GM08714 (cell line): ENCODE results near the gene EFCAB12.
"Not testable (repeated sequence)": the region's sequence is repeated elsewhere in the genome, so short reads cannot be mapped to it uniquely, and the experiment has no call there.

Source experiments
- H3K4me3 ChIP-seq: fragments of 200-500 bp; sonication (Bioruptor generic); 2 replicates; pipeline ENCODE4 v1.5.1; 2014; ENCODE audit warnings: mild to moderate bottlenecking, low read length, inconsistent platforms
- ZNF274 ChIP-seq: IDR thresholded peaks from 2 replicates; pipeline ENCODE4 v1.6.1; 2012; ENCODE audit warnings: mild to moderate bottlenecking, low read depth, low read length

The EFCAB12 gene

GRCh38 chr3:129419476-129419875, 9.0 kb downstream of the EFCAB12 start:
- no peak for TF ChIP-seq ZNF274

DNA sequence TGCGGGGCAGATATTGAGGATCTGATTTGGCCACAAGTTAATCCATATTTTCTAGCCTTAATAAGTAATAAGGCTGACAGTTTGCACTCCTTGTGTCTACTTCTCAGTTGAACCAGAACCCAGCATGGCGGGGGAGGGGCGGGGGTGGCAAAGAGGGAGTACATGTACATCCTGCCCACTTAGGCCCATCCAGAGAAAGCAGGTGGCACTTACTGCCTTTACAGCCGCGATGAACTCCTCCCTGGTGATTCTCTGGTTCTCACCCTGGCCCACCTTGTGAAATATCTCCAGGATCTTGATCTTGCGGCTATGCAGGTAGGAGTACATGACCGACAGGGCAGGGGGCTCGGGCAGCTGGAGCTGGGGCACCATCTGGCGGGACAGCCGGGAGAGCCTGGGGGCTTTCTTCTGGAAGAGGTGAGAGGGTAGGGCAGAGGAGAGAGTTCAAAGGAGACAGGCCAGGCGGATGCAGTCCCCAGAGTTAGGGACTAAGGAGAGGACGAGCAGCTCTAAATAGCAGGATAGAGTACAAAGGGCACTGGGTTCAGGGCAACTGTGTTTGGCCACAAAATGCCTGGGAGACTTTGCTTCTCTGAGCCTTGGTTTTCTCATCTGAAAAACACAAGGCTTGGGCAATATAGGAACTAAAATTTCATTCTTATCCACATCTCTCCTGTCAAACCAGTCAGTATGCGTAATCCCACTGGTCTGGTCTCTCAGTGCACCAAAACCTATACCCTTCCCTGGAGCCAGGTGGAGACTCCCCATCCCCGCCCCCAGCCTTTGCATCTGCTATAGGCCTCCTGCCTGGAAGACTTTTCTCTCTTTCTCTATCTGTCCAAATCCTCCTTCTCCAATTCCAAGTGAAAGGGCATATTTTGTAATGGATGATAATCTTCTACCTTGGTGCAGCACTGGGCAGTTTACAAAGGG, 10.1 kb downstream of the EFCAB12 start:
- no peak overlapping the region for H3K4me3 ChIP-seq
- TF ChIP-seq ZNF274: no peak

More at GRCh38 chr3:129419476-129419875, 9.0 kb downstream of the EFCAB12 start:
- no peak overlapping the region for H3K4me3 ChIP-seq

DNA sequence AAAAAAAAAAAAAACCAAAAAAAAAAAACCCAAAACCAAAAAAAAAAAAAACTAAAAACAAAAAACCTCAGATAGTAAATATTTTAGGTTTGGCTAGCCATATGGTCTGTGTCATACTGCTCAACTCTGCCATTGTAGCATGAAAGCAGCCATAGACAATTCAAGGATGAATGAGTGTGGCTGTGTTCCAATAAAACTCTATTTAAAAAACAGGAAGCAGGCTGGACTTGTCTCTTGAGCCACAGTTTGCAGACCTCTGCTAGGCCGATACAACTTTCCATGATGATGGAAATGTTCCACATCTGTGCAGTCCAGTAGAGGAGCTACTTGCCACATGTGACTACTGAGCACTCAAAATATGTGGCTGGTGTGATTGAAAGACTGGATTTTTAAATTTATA, 11.1 kb downstream of the EFCAB12 start:
- H3K4me3 ChIP-seq: no peak overlapping the region
- TF ChIP-seq ZNF274: no peak

- no peak for TF ChIP-seq ZNF274
- H3K4me3 ChIP-seq: no peak overlapping the region
These were observed 12.0 kb downstream of the EFCAB12 start for GRCh38 chr3:129416415-129416814.

- TF ChIP-seq ZNF274: no peak
- H3K4me3 ChIP-seq: no peak overlapping the region
These were observed 12.6 kb downstream of the EFCAB12 start for GRCh38 chr3:129415830-129416229.

GRCh38 chr3:129415378-129415777, 13.1 kb downstream of the EFCAB12 start:
- no peak for TF ChIP-seq ZNF274
- no peak overlapping the region for H3K4me3 ChIP-seq

DNA sequence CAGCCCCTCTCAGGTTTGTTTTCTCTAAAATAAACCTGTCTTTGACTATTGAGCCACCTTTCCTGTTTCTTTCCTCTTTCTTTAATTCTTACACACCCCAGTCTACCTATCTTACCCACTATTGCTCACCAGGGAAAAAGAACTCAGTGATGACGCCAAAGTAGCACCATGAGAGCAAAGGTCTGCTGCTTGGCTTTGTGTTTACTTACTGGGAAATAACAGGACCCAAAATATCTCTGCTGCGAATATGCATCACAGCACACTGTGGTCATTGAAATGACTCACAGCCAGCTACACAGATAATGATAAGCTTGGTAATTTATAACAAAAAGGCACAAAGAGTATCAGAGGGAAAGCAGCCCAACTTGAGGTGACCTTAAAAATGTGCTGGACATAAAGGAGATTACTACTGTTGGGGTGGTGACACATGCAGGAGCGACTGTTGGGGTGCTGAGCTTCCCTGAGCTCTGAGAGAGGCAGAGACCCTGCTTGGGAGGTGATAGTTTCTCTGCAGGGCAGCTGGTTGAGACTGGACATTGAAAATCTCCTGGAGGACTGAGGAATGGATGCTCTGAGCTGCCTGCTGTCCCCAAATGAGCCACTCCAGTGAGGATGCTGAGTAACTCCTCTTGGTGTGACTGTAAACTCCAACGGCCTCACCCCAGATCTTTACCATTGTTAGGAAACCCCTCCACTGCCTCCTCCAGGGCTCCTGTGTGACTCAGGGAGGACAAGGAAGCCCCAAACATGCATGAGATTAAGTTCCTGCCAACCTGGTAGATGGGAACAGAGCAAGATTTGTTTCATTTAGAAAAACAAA, 14.5 kb downstream of the EFCAB12 start:
- no peak overlapping the region for H3K4me3 ChIP-seq
- no peak for TF ChIP-seq ZNF274

DNA sequence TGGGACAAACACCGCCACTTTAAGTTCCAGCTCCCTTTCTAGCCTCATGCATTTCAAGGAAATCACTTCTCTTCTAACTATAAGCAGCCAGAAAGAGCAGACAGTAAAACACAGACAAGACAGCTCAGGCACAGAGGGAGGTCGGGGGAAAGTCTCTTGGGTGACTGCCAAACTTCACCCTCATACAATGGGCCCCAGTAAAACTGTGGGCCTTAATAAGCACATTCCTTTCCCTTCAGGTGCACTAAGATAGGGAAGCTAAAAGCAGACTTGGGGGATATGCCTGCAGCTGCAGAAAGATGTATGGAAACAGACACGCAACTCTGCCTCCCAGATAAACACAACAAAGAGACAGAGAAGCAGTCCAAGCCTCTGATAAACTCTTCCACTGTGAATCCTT, 15.2 kb downstream of the EFCAB12 start:
- not testable (repeated sequence) for H3K4me3 ChIP-seq

- no peak for TF ChIP-seq ZNF274
- no peak overlapping the region for H3K4me3 ChIP-seq
These were observed 15.8 kb downstream of the EFCAB12 start for GRCh38 chr3:129412542-129413198.

GRCh38 chr3:129410971-129411370, 17.5 kb downstream of the EFCAB12 start:
- no peak overlapping the region for H3K4me3 ChIP-seq
- TF ChIP-seq ZNF274: no peak

DNA sequence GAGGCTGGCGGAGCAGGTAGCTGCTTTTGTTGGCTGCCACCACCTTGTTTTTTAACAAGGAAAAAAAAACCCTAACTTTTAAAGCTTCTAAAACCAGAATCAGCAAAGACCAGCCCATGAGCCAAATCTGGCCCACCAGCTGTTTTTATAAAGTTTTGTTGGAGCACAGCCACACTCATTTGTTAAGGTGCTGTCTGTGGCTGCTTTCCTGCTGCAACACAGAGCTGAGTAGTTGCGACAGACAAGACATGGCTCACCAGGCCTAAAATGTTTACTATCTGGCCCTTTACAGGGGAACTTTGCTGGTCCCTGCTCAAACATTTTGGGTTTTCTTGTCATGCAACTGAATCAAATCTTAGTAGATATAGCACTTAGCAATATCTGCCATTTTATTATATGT, 18.9 kb downstream of the EFCAB12 start:
- TF ChIP-seq ZNF274: no peak

GRCh38 chr3:129404610-129405009, 23.8 kb downstream of the EFCAB12 start:
- TF ChIP-seq ZNF274: no peak
- no peak overlapping the region for H3K4me3 ChIP-seq

More for the DNA sequence above, 18.9 kb downstream of the EFCAB12 start:
- no peak overlapping the region for H3K4me3 ChIP-seq

DNA sequence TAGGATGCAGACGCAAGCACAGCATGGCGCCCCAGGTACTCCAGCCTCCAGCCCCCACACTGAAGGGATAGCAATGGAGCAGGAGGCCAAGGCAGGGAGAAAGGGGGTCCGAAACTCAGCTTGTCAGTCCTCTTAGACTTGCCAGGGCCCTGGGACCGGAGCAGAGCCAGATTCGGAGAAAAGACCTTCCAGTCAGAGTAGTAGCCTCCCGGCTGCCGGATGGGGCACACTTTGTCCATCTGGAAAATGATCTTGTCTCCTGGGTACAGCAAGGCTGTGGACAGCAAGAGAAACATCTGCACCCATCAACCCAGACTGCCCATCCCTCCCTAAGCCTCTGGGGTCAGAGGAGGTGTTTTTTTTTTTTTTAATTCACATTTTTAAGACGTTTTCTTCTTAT, 24.3 kb downstream of the EFCAB12 start:
- H3K4me3 ChIP-seq: no peak overlapping the region
- no peak for TF ChIP-seq ZNF274

GRCh38 chr3:129403450-129403849, 25.0 kb downstream of the EFCAB12 start:
- no peak for TF ChIP-seq ZNF274
- no peak overlapping the region for H3K4me3 ChIP-seq
